OCI-LY1 (cell line): ENCODE results near the gene KCNH2.

Experiments used
- EZH2 ChIP-seq: fragments of 200-600 bp; sonication (generic), shearing (Covaris generic); IDR thresholded peaks from 2 replicates; pipeline ENCODE4 v1.8.0; 2017; ENCODE audit warnings: borderline replicate concordance, mixed run types, mild to moderate bottlenecking, antibody characterized with exemption, low read length, moderate library complexity, mixed read lengths
- TF ChIP-seq, protein P1 (sequence below): fragments of 200-600 bp; sonication (generic), shearing (Covaris generic); IDR thresholded peaks from 2 replicates; pipeline ENCODE4 v1.5.1; 2017; ENCODE audit warnings: mild to moderate bottlenecking, antibody characterized with exemption, low read length, moderate library complexity, mixed read lengths

DNA sequence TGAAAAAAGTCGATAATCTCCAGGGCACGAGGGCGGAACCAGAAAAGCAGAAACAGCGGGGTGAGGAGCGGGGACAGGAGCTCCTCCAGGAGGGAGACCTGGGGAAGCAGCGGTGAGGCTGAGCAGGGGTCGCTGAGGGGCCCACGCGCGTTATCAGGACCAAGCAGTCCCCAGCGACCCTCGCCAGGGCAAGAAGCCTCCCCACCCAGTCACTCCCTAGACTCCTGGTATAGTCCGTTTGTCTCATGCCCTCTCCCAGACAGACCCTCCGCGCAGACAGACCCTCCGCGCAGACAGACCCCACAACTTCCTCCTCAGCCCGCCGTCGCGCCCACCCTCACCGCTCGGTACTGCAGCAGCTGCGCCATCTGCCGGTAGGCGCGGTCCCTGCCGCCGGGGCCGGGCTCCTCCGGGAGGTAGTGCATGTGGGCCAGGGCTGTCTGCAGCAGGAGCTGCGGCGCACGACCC is 39.9 kb upstream of the KCNH2 start:
- TF ChIP-seq EZH2: no peak
- TF ChIP-seq, protein P1, sequence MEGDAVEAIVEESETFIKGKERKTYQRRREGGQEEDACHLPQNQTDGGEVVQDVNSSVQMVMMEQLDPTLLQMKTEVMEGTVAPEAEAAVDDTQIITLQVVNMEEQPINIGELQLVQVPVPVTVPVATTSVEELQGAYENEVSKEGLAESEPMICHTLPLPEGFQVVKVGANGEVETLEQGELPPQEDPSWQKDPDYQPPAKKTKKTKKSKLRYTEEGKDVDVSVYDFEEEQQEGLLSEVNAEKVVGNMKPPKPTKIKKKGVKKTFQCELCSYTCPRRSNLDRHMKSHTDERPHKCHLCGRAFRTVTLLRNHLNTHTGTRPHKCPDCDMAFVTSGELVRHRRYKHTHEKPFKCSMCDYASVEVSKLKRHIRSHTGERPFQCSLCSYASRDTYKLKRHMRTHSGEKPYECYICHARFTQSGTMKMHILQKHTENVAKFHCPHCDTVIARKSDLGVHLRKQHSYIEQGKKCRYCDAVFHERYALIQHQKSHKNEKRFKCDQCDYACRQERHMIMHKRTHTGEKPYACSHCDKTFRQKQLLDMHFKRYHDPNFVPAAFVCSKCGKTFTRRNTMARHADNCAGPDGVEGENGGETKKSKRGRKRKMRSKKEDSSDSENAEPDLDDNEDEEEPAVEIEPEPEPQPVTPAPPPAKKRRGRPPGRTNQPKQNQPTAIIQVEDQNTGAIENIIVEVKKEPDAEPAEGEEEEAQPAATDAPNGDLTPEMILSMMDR: peak; percentile 100
